Measurements from ENCODE around the gene HMGCS2.

The HMGCS2 gene

GRCh38 chr1:119768778-119769177, at the start of gene HMGCS2:
TSS of gene HMGCS2 (minus strand) at chr1:119768905. CDS start at chr1:119768844, 61 bp downstream.
- no peak for DNase-seq (ENCODE audit: low read depth)
- no peak within 1 kb of the TSS for H3K4me3 ChIP-seq (ENCODE audit: low read length)
- no peak for TF ChIP-seq CTCF (IDR thresholded peaks at IDR 0.05; ENCODE audit: insufficient read depth, low read depth, low read length, missing control alignments)

GRCh38 chr1:119818181-119818580, 49.5 kb upstream of the HMGCS2 start:
- H3K4me3 ChIP-seq (ENCODE audit: low read length): no peak overlapping the region
- DNase-seq (ENCODE audit: low read depth): no peak
- TF ChIP-seq CTCF (IDR thresholded peaks at IDR 0.05; ENCODE audit: insufficient read depth, low read depth, low read length, missing control alignments): no peak

- DNase-seq (ENCODE audit: low read depth): peak; percentile 29
- H3K4me3 ChIP-seq (ENCODE audit: low read length): no peak overlapping the region
- no peak for TF ChIP-seq CTCF (IDR thresholded peaks at IDR 0.05; ENCODE audit: insufficient read depth, low read depth, low read length, missing control alignments)
Observed at GRCh38 chr1:119816407-119816806, 47.7 kb upstream of the HMGCS2 start.

- no peak for DNase-seq (ENCODE audit: low read depth)
- TF ChIP-seq CTCF (IDR thresholded peaks at IDR 0.05; ENCODE audit: insufficient read depth, low read depth, low read length, missing control alignments): no peak
- no peak overlapping the region for H3K4me3 ChIP-seq (ENCODE audit: low read length)
Observed at GRCh38 chr1:119815928-119816327, 47.2 kb upstream of the HMGCS2 start.

GRCh38 chr1:119815361-119815760, 46.7 kb upstream of the HMGCS2 start:
- peak; percentile 32 for DNase-seq (ENCODE audit: low read depth)
- no peak for TF ChIP-seq CTCF (IDR thresholded peaks at IDR 0.05; ENCODE audit: insufficient read depth, low read depth, low read length, missing control alignments)
- H3K4me3 ChIP-seq (ENCODE audit: low read length): no peak overlapping the region

- no peak for TF ChIP-seq CTCF (IDR thresholded peaks at IDR 0.05; ENCODE audit: insufficient read depth, low read depth, low read length, missing control alignments)
- no peak overlapping the region for H3K4me3 ChIP-seq (ENCODE audit: low read length)
- DNase-seq (ENCODE audit: low read depth): no peak
Observed at GRCh38 chr1:119814288-119814687, 45.6 kb upstream of the HMGCS2 start.

- TF ChIP-seq CTCF (IDR thresholded peaks at IDR 0.05; ENCODE audit: insufficient read depth, low read depth, low read length, missing control alignments): no peak
- H3K4me3 ChIP-seq (ENCODE audit: low read length): no peak overlapping the region
- no peak for DNase-seq (ENCODE audit: low read depth)
Observed at GRCh38 chr1:119811985-119812557, 43.4 kb upstream of the HMGCS2 start.

Measured in epithelial cell of esophagus (primary cell).